ENCODE data around the gene TCF7L2. TPM values are rescaled to one million over a fixed set of nuclear protein-coding genes. Genes with fewer than 3 reads are reported as not detected.

Gene TCF7L2
- total and polyA plus RNA-seq, 12 donors = 8.7 to 24.7 (median 14.8) TPM

GRCh38 chr10:113177156-113177935 lies 227.3 kb downstream of the TCF7L2 start:
- Histone ChIP-seq H3K27me3 (no peaks in the 10 kb centered on the region), H3K4me3 (no peak overlapping the region), H3K9me3 (replicated peaks in 1 of 3) (no peaks in the 10 kb centered on the region), H3K4me1 (replicated peaks in 1 of 2) (no peaks in the 10 kb centered on the region), H3K36me3 (replicated peaks in 1 of 2) (no peaks in the 10 kb centered on the region), H3K27ac (no peak overlapping the region)
- TF ChIP-seq POLR2A (IDR thresholded peaks at IDR 0.05) = no peak
- no peak for TF ChIP-seq CTCF (IDR thresholded peaks at IDR 0.05)
- intact Hi-C loops (cut with DNase I) = no loop called here
- DNase-seq = no peak
- 68 to 75% (median 70%) methylated on average over 16 of the region's 16 CpGs for WGBS, 4 donors

- Histone ChIP-seq H3K27me3 (no peaks in the 10 kb centered on the region), H3K36me3 (replicated peaks in 1 of 2) (no peaks in the 10 kb centered on the region), H3K27ac (no peak overlapping the region), H3K4me1 (replicated peaks in 1 of 2) (no peaks in the 10 kb centered on the region), H3K9me3 (replicated peaks in 1 of 3) (no peaks in the 10 kb centered on the region), H3K4me3 (no peak overlapping the region)
- intact Hi-C loops (cut with DNase I) = no loop called here
- 94 to 98% (median 96%) methylated on average over 11 of the region's 11 CpGs for WGBS, 4 donors
- no peak for DNase-seq
- TF ChIP-seq POLR2A (IDR thresholded peaks at IDR 0.05) = no peak
- no peak for TF ChIP-seq CTCF (IDR thresholded peaks at IDR 0.05)
These were observed 227.9 kb downstream of the TCF7L2 start for GRCh38 chr10:113177936-113178335.

GRCh38 chr10:113178771-113179170 lies 228.7 kb downstream of the TCF7L2 start:
- Histone ChIP-seq H3K36me3 (replicated peaks in 1 of 2) (no peaks in the 10 kb centered on the region), H3K4me3 (no peak overlapping the region), H3K27ac (no peak overlapping the region), H3K4me1 (replicated peaks in 1 of 2) (no peaks in the 10 kb centered on the region), H3K27me3 (no peaks in the 10 kb centered on the region), H3K9me3 (replicated peaks in 1 of 3) (no peaks in the 10 kb centered on the region)
- WGBS, 4 donors = 80 to 90% (median 84%) methylated on average over 3 of the region's 3 CpGs
- DNase-seq = no peak
- intact Hi-C loops (cut with DNase I) = no loop called here
- no peak for TF ChIP-seq POLR2A (IDR thresholded peaks at IDR 0.05)
- TF ChIP-seq CTCF (IDR thresholded peaks at IDR 0.05) = no peak

- intact Hi-C loops (cut with DNase I) = no loop called here
- 79 to 88% (median 85%) methylated on average over 6 of the region's 6 CpGs for WGBS, 4 donors
These were observed 229.2 kb downstream of the TCF7L2 start for GRCh38 chr10:113179265-113179664.

More at GRCh38 chr10:113179265-113179664, 229.2 kb downstream of the TCF7L2 start:
- Histone ChIP-seq H3K27ac (no peak overlapping the region), H3K27me3 (no peaks in the 10 kb centered on the region), H3K9me3 (replicated peaks in 1 of 3) (no peaks in the 10 kb centered on the region), H3K4me3 (no peak overlapping the region), H3K36me3 (replicated peaks in 1 of 2) (no peaks in the 10 kb centered on the region), H3K4me1 (replicated peaks in 1 of 2) (no peaks in the 10 kb centered on the region)
- TF ChIP-seq POLR2A (IDR thresholded peaks at IDR 0.05) = no peak
- no peak for TF ChIP-seq CTCF (IDR thresholded peaks at IDR 0.05)
- peak in 3 of 7 donors; percentile 40 to 60 (median 45) for DNase-seq

All from adrenal gland (tissue), 12 donors.